ENCODE data around the gene FHOD3.

DNA sequence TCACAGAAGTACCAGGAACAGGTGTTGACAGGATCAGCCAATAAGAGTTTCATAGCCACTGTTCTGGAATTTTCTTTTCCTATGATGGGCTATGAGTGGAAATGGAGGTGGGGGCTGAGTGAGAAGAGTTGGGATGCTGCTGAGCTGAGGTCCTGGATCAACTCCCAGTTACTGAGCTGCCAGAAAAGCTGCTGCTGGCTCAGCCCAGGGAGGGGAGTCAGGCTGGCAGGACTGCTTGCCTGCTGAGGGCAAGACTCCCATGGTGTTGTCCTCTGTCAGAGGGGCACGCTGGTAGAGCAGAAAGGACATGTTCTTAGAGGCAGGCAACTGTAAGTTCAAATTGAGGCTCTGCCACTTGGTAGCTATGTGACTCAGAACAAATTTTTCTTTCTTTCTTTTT is 519.5 kb downstream of the FHOD3 start:
- TF ChIP-seq SP1 (CRISPR knock-in tag; IDR thresholded peaks at IDR 0.05) (no peak), MTF1 (CRISPR knock-in tag; IDR thresholded peaks at IDR 0.05; ENCODE audit: borderline replicate concordance) (no peak), EZH2 (IDR thresholded peaks at IDR 0.05; ENCODE audit: borderline replicate concordance, low read depth, low read length) (no peak)

All from K562 (cell line).